SK-N-SH (cell line): ENCODE data around the gene PLCG1. TPM values are rescaled to one million over a fixed set of nuclear protein-coding genes. Genes with fewer than 3 reads are reported as not detected.

Experiments
- CTCF ChIA-PET: fragments of 300-600, 350-600 bp; formaldehyde crosslinking; extraction: SDS; loops from one replicate; lab custom pipeline; 2021; lab: Yijun Ruan, JAX
- POLR2A ChIA-PET: fragments of 350-600 bp; sonication (Branson Sonifier 250); formaldehyde crosslinking; extraction: SDS; loops from one replicate; lab custom pipeline; 2020; ENCODE audit warnings: antibody characterized with exemption, inconsistent platforms; lab: Yijun Ruan, JAX
- DNase-seq: peaks from one replicate; pipeline ENCODE4 v3.0.0; 2012
- H2AFZ ChIP-seq: fragments of 200-600 bp; sonication (generic); 2 replicates; pipeline ENCODE4 v1.8.1; 2016; ENCODE audit warnings: antibody characterized with exemption, mild to moderate bottlenecking, low read depth
- H3F3A ChIP-seq: fragments of 200-600 bp; sonication (generic); replicated peaks from 2 replicates; pipeline ENCODE3; 2016; ENCODE audit warnings: antibody characterized with exemption, mild to moderate bottlenecking; ENCODE audit not compliant: insufficient read depth
- H3K27ac ChIP-seq, 2 experiments: fragments of 200-500 bp in 1 of 2; fragments of 200-600 bp in 1 of 2; sonication (Bioruptor generic) in 1 of 2; sonication (generic), shearing (Covaris generic) in 1 of 2; 2 replicates each; pipeline versions ENCODE4 v1.5.1 to v1.6.1; 2014 to 2016; ENCODE audit warnings: low read depth in 2 of 2, inconsistent platforms in 1 of 2, low read length in 1 of 2, mild to moderate bottlenecking in 1 of 2, mixed read lengths in 1 of 2
- H3K27me3 ChIP-seq: fragments of 200-600 bp; sonication (generic), shearing (Covaris generic); 2 replicates; pipeline ENCODE4 v1.6.1; 2016; ENCODE audit warnings: mixed run types; ENCODE audit not compliant: insufficient read depth
- H3K36me3 ChIP-seq, 2 experiments: fragments of 200-500 bp in 1 of 2; fragments of 200-600 bp in 1 of 2; sonication (Bioruptor generic) in 1 of 2; sonication (generic) in 1 of 2; replicated peaks in 1 of 2; 2 replicates each; pipeline versions ENCODE3 to v1.5.1; 2014 to 2016; ENCODE audit warnings: low read length in 1 of 2, mild to moderate bottlenecking in 1 of 2; ENCODE audit not compliant: insufficient read depth in 2 of 2, control insufficient read depth in 1 of 2
- H3K4me1 ChIP-seq, 2 experiments: fragments of 200-500 bp in 1 of 2; fragments of 200-600 bp in 1 of 2; sonication (Bioruptor generic) in 1 of 2; sonication (generic), shearing (Covaris generic) in 1 of 2; 2 replicates each; pipeline versions ENCODE4 v1.5.1 to v1.6.1; 2014 to 2016; ENCODE audit warnings: low read depth in 1 of 2, low read length in 1 of 2, mixed run types in 1 of 2; ENCODE audit not compliant: insufficient read depth in 2 of 2, control insufficient read depth in 1 of 2
- H3K4me2 ChIP-seq: fragments of 200-600 bp; sonication (generic), shearing (Covaris generic); 2 replicates; pipeline ENCODE4 v1.6.1; 2017; ENCODE audit warnings: mixed run types
- H3K4me3 ChIP-seq, 2 experiments: fragments of 200-500 bp in 1 of 2; fragments of 200-600 bp in 1 of 2; sonication (Bioruptor generic) in 1 of 2; sonication (generic), shearing (Covaris generic) in 1 of 2; 2 replicates each; pipeline versions ENCODE4 v1.5.1 to v1.8.1; 2014 to 2016; ENCODE audit warnings: low read depth in 2 of 2, inconsistent platforms in 1 of 2, low read length in 1 of 2, mild to moderate bottlenecking in 1 of 2, mixed read lengths in 1 of 2, moderate library complexity in 1 of 2
- H3K79me2 ChIP-seq: fragments of 200-600 bp; sonication (generic); 2 replicates; pipeline ENCODE4 v1.8.1; 2017; ENCODE audit warnings: mild to moderate bottlenecking; ENCODE audit not compliant: insufficient read depth
- H3K9ac ChIP-seq: fragments of 200-600 bp; sonication (generic); 2 replicates; pipeline ENCODE4 v1.6.1; 2017; ENCODE audit warnings: mixed run types
- H3K9me2 ChIP-seq: fragments of 200-600 bp; sonication (generic); 2 replicates; pipeline ENCODE4 v1.6.1; 2017; ENCODE audit warnings: mixed run types
- H3K9me3 ChIP-seq: fragments of 200-600 bp; sonication (generic); 2 replicates; pipeline ENCODE4 v1.6.1; 2017; ENCODE audit warnings: mixed run types, mild to moderate bottlenecking, moderate library complexity
- H4K20me1 ChIP-seq: fragments of 200-600 bp; sonication (generic); 2 replicates; pipeline ENCODE4 v1.6.1; 2017; ENCODE audit warnings: mild to moderate bottlenecking, mixed run types; ENCODE audit not compliant: insufficient read depth
- CTCF ChIP-seq: fragments of 200-600 bp; sonication (generic); IDR thresholded peaks from 2 replicates; pipeline ENCODE4 v1.6.1; 2017; ENCODE audit warnings: antibody characterized with exemption, mild to moderate bottlenecking, moderate library complexity
- EP300 ChIP-seq, 2 experiments: IDR thresholded peaks; 2 replicates each; pipeline versions ENCODE4 v1.4.0 to v1.6.1; 2012; ENCODE audit warnings: borderline replicate concordance in 1 of 2, low read depth in 1 of 2, low read length in 1 of 2
- FOSL2 ChIP-seq: IDR thresholded peaks from 2 replicates; pipeline ENCODE4 v1.4.0; 2012; ENCODE audit warnings: low read depth, mild to moderate bottlenecking, moderate library complexity, borderline replicate concordance
- FOXM1 ChIP-seq: IDR thresholded peaks from 2 replicates; pipeline ENCODE4 v1.4.0; 2012; ENCODE audit warnings: low read depth, mild to moderate bottlenecking
- IRF3 ChIP-seq: fragments of 150-350 bp; IDR thresholded peaks from 2 replicates; pipeline ENCODE4 v1.6.1; 2016; ENCODE audit warnings: mild to moderate bottlenecking, low read depth, low read length
- JUND ChIP-seq: IDR thresholded peaks from 2 replicates; pipeline ENCODE4 v1.4.0; 2012
- MAX ChIP-seq: IDR thresholded peaks from 2 replicates; pipeline ENCODE4 v1.4.0; 2012; ENCODE audit warnings: low read depth
- NFIC ChIP-seq: IDR thresholded peaks from 2 replicates; pipeline ENCODE4 v1.4.0; 2012; ENCODE audit warnings: borderline replicate concordance
- NRF1 ChIP-seq: IDR thresholded peaks from 2 replicates; pipeline ENCODE4 v1.6.1; 2012; ENCODE audit warnings: low read depth, mild to moderate bottlenecking, low read length
- RAD21 ChIP-seq: IDR thresholded peaks from 2 replicates; pipeline ENCODE4 v1.6.1; 2012; ENCODE audit warnings: mild to moderate bottlenecking, low read length
- RCOR1 ChIP-seq: fragments of 150-350 bp; IDR thresholded peaks from 2 replicates; pipeline ENCODE4 v1.6.1; 2017; ENCODE audit warnings: antibody characterized with exemption, low read length
- REST ChIP-seq: IDR thresholded peaks from 2 replicates; pipeline ENCODE4 v1.6.1; 2012; ENCODE audit warnings: mild to moderate bottlenecking, low read depth, low read length, moderate library complexity
- RFX5 ChIP-seq: IDR thresholded peaks from 2 replicates; pipeline ENCODE4 v1.6.1; 2012; ENCODE audit warnings: mild to moderate bottlenecking, improper control_type of control experiment, low read length
- SIN3A ChIP-seq: IDR thresholded peaks from 2 replicates; pipeline ENCODE4 v1.6.1; 2012; ENCODE audit warnings: low read depth, mild to moderate bottlenecking, low read length, moderate library complexity, borderline replicate concordance
- SMC3 ChIP-seq: IDR thresholded peaks from 2 replicates; pipeline ENCODE4 v1.6.1; 2012; ENCODE audit warnings: low read depth, low read length, improper control_type of control experiment
- TCF12 ChIP-seq: IDR thresholded peaks from 2 replicates; pipeline ENCODE4 v1.4.0; 2012
- YY1 ChIP-seq: IDR thresholded peaks from 2 replicates; pipeline ENCODE4 v1.4.0; 2012; ENCODE audit warnings: low read depth, mild to moderate bottlenecking
- WGBS: methylation state at CpG from one replicate; pipeline ENCODE4 v1.1.6; 2017; ENCODE audit warnings: low lambda C conversion rate; 5-methylcytosine and 5-hydroxymethylcytosine counted together
- polyA plus RNA-seq, 3 experiments: library from polyadenylated mRNA; depleted of rRNA; stranded (reverse); fragments of >200 nt; gene quantifications; 2 replicates each; pipeline ENCODE4 v1.2.3, GENCODE V29; 2012
- TF ChIP-seq, protein P1 (sequence below): IDR thresholded peaks from 2 replicates; pipeline ENCODE4 v1.4.0; 2012; ENCODE audit warnings: low read depth, borderline replicate concordance
- TF ChIP-seq, protein P2 (sequence below): fragments of 150-350 bp; IDR thresholded peaks from 2 replicates; pipeline ENCODE4 v1.6.1; 2017; ENCODE audit warnings: antibody characterized with exemption, low read length, low read depth, borderline replicate concordance
- TF ChIP-seq, protein P3 (sequence below): IDR thresholded peaks from 2 replicates; pipeline ENCODE4; 2012

PLCG1 gene
- polyA plus RNA-seq, 1 of the 3 experiments (the other 2 are of a cell fraction): 81.4 TPM

GRCh38 chr20:41178495-41178894 is 41.2 kb downstream of the PLCG1 start:
- Histone ChIP-seq H3K27ac (peak overlapping the region in 1 of 2 experiments; percentile 89), H3K4me3 (no peak overlapping the region), H3K9ac (no peak overlapping the region), H3K4me2 (0 out of 2 replicates have a peak overlapping the region, but pooled peaks have one; percentile 32), H3K79me2 (0 out of 2 replicates have a peak, but pooled peaks cover 12% of the 10 kb centered on the region), H3K9me2 (no peaks in the 10 kb centered on the region), H3K27me3 (no peaks in the 10 kb centered on the region), H3K4me1 (peaks cover 8 to 21% of the 10 kb centered on the region in 2 experiments), H3K36me3 (peaks cover 23 to 48% of the 10 kb centered on the region in 2 experiments), H3K9me3 (no peaks in the 10 kb centered on the region), H2AFZ (no peak overlapping the region), H4K20me1 (no peaks in the 10 kb centered on the region), H3F3A (peaks cover 12% of the 10 kb centered on the region)
- no peak for DNase-seq
- ChIA-PET CTCF (no interaction called here), POLR2A (no interaction called here)
- 88% methylated on average over 6 of the region's 6 CpGs for WGBS
- TF ChIP-seq JUND: no peak
- TF ChIP-seq, protein P1, sequence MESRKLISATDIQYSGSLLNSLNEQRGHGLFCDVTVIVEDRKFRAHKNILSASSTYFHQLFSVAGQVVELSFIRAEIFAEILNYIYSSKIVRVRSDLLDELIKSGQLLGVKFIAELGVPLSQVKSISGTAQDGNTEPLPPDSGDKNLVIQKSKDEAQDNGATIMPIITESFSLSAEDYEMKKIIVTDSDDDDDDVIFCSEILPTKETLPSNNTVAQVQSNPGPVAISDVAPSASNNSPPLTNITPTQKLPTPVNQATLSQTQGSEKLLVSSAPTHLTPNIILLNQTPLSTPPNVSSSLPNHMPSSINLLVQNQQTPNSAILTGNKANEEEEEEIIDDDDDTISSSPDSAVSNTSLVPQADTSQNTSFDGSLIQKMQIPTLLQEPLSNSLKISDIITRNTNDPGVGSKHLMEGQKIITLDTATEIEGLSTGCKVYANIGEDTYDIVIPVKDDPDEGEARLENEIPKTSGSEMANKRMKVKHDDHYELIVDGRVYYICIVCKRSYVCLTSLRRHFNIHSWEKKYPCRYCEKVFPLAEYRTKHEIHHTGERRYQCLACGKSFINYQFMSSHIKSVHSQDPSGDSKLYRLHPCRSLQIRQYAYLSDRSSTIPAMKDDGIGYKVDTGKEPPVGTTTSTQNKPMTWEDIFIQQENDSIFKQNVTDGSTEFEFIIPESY: no peak
- TF ChIP-seq REST: no peak
- TF ChIP-seq RAD21: no peak
- TF ChIP-seq SIN3A: no peak
- TF ChIP-seq TCF12: no peak
- TF ChIP-seq YY1: no peak
- no peak for TF ChIP-seq MAX
- TF ChIP-seq RFX5: no peak
- no peak for TF ChIP-seq FOXM1
- no peak for TF ChIP-seq SMC3
- TF ChIP-seq RCOR1: no peak
- no peak for TF ChIP-seq EP300 (IDR thresholded peaks at IDR 0.05; ENCODE audit: borderline replicate concordance in 1 of 2, low read depth in 1 of 2, low read length in 1 of 2)
- TF ChIP-seq IRF3: no peak
- TF ChIP-seq, protein P2, sequence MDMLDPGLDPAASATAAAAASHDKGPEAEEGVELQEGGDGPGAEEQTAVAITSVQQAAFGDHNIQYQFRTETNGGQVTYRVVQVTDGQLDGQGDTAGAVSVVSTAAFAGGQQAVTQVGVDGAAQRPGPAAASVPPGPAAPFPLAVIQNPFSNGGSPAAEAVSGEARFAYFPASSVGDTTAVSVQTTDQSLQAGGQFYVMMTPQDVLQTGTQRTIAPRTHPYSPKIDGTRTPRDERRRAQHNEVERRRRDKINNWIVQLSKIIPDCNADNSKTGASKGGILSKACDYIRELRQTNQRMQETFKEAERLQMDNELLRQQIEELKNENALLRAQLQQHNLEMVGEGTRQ: no peak
- TF ChIP-seq, protein P3, sequence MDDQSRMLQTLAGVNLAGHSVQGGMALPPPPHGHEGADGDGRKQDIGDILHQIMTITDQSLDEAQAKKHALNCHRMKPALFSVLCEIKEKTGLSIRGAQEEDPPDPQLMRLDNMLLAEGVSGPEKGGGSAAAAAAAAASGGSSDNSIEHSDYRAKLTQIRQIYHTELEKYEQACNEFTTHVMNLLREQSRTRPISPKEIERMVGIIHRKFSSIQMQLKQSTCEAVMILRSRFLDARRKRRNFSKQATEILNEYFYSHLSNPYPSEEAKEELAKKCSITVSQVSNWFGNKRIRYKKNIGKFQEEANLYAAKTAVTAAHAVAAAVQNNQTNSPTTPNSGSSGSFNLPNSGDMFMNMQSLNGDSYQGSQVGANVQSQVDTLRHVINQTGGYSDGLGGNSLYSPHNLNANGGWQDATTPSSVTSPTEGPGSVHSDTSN: no peak
- no peak for TF ChIP-seq FOSL2
- no peak for TF ChIP-seq NRF1
- no peak for TF ChIP-seq CTCF
- TF ChIP-seq NFIC: no peak
